ENCODE data around the gene COQ10A.
"Not testable (repeated sequence)": the region's sequence is repeated elsewhere in the genome, so short reads cannot be mapped to it uniquely, and the experiment has no call there.

- TF ChIP-seq, protein P1, sequence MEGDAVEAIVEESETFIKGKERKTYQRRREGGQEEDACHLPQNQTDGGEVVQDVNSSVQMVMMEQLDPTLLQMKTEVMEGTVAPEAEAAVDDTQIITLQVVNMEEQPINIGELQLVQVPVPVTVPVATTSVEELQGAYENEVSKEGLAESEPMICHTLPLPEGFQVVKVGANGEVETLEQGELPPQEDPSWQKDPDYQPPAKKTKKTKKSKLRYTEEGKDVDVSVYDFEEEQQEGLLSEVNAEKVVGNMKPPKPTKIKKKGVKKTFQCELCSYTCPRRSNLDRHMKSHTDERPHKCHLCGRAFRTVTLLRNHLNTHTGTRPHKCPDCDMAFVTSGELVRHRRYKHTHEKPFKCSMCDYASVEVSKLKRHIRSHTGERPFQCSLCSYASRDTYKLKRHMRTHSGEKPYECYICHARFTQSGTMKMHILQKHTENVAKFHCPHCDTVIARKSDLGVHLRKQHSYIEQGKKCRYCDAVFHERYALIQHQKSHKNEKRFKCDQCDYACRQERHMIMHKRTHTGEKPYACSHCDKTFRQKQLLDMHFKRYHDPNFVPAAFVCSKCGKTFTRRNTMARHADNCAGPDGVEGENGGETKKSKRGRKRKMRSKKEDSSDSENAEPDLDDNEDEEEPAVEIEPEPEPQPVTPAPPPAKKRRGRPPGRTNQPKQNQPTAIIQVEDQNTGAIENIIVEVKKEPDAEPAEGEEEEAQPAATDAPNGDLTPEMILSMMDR (IDR thresholded peaks at IDR 0.05; ENCODE audit: low read depth, low read length), result not testable (repeated sequence)
- TF ChIP-seq EZH2phosphoT487 (IDR thresholded peaks at IDR 0.05; ENCODE audit: low read depth), result not testable (repeated sequence)
These were observed 562 bp upstream of the COQ10A start for GRCh38 chr12:56266068-56266692.
